HCT116 (cell line): Measurements from ENCODE around the gene STAG3. TPM values are rescaled to one million over a fixed set of nuclear protein-coding genes. Genes with fewer than 3 reads are reported as not detected.
A peak's percentile ranks its signal among the peaks of the same experiment; 100 is the strongest.

Experiments
- ATAC-seq: fragments of 200-7000 bp; cut with Tn5 transposase; 2 replicates; pipeline ENCODE4 v1.9.1; 2020; ENCODE audit warnings: mild to moderate bottlenecking, moderate library complexity
- Bru-seq: library from RNA; stranded (reverse); fragments of 400-500 nt; gene quantifications from one replicate; lab custom pipeline; 2021; lab: Mats Ljungman, UMichigan
- BruChase-seq, 2 experiments: library from RNA; stranded (reverse); fragments of 400-500 nt; gene quantifications; one replicate each; lab custom pipeline; 2021; lab: Mats Ljungman, UMichigan
- BruUV-seq: library from RNA; stranded (reverse); fragments of 400-500 nt; replicated peaks from 2 replicates; lab custom pipeline; 2021; lab: Mats Ljungman, UMichigan
- CTCF ChIA-PET: fragments of 300-600 bp; sonication (Branson Sonifier 250); formaldehyde crosslinking; loops from one replicate; lab custom pipeline; 2021; ENCODE audit warnings: antibody characterized with exemption; lab: Charles Lee
- POLR2A ChIA-PET: fragments of 300-600, 350-600 bp; sonication (Branson Sonifier 250); formaldehyde crosslinking; loops from one replicate; lab custom pipeline; 2021; ENCODE audit warnings: antibody characterized with exemption; lab: Charles Lee
- RAD21 ChIA-PET, 2 experiments: fragments of 300-600 bp; sonication (Branson Sonifier 250); formaldehyde crosslinking; loops; one replicate each; lab custom pipeline; 2023; ENCODE audit warnings: low total read pairs in 2 of 2; ENCODE audit not compliant: uncharacterized antibody in 2 of 2, unreplicated experiment in 2 of 2, low non-redundant PET in 1 of 2; lab: Charles Lee
- DNase-seq: peaks from one replicate; pipeline ENCODE4 v3.0.0-alpha.2; 2010; ENCODE audit warnings: low read depth, low spot score
- H2AFZ ChIP-seq: fragments of 200-600 bp; shearing (Covaris generic), sonication (generic); 2 replicates; pipeline ENCODE4 v1.6.1; 2017; ENCODE audit warnings: low read depth, mixed run types, mixed read lengths, antibody characterized with exemption, low read length; ENCODE audit not compliant: poor library complexity, severe bottlenecking
- H3K27ac ChIP-seq: 2 replicates; pipeline ENCODE4 v1.5.1; 2012; ENCODE audit warnings: low read depth, low read length
- H3K27me3 ChIP-seq: fragments of 200-600 bp; sonication (generic); 2 replicates; pipeline ENCODE4 v1.6.1; 2016; ENCODE audit warnings: mixed run types, low read length, mixed read lengths; ENCODE audit not compliant: insufficient read depth
- H3K36me3 ChIP-seq, 2 experiments: fragments of 200-500 bp in 1 of 2; fragments of 200-600 bp in 1 of 2; sonication (Bioruptor generic) in 1 of 2; sonication (generic) in 1 of 2; 2 replicates each; pipeline versions ENCODE4 v1.5.1 to v1.6.1; 2014 to 2016; ENCODE audit warnings: low read length in 2 of 2, inconsistent platforms in 1 of 2, mixed read lengths in 1 of 2, mixed run types in 1 of 2; ENCODE audit not compliant: insufficient read depth in 2 of 2, control insufficient read depth in 1 of 2
- H3K4me1 ChIP-seq, 2 experiments: fragments of 200-600 bp in 1 of 2; sonication (generic) in 1 of 2; 2 replicates each; pipeline versions ENCODE4 v1.5.1 to v1.6.1; 2012 to 2017; ENCODE audit warnings: low read length in 2 of 2, inconsistent platforms in 1 of 2, mild to moderate bottlenecking in 1 of 2, mixed read lengths in 1 of 2, mixed run types in 1 of 2, moderate library complexity in 1 of 2; ENCODE audit not compliant: insufficient read depth in 2 of 2, control insufficient read depth in 1 of 2
- H3K4me2 ChIP-seq: fragments of 200-600 bp; sonication (generic); 2 replicates; pipeline ENCODE4 v1.6.1; 2017; ENCODE audit warnings: mixed run types, low read length, mixed read lengths
- H3K4me3 ChIP-seq, 2 experiments: fragments of 200-600 bp in 1 of 2; sonication (generic) in 1 of 2; replicated peaks in 1 of 2; 2 replicates each; pipeline ENCODE4 v1.5.1; 2011 to 2016; ENCODE audit warnings: low read length in 2 of 2, control low read depth in 1 of 2, low read depth in 1 of 2, mild to moderate bottlenecking in 1 of 2, mixed read lengths in 1 of 2, mixed run types in 1 of 2
- H3K79me2 ChIP-seq: fragments of 200-600 bp; sonication (generic); 2 replicates; pipeline ENCODE4 v1.6.1; 2017; ENCODE audit warnings: mild to moderate bottlenecking, mixed run types, low read length, moderate library complexity, mixed read lengths; ENCODE audit not compliant: insufficient read depth
- H3K9ac ChIP-seq: fragments of 200-600 bp; sonication (generic); 2 replicates; pipeline ENCODE4 v1.6.1; 2016; ENCODE audit warnings: low read length, mixed read lengths
- H3K9me2 ChIP-seq: fragments of 200-600 bp; sonication (generic), shearing (Covaris generic); 2 replicates; pipeline ENCODE4 v1.6.1; 2017; ENCODE audit warnings: mixed run types, mild to moderate bottlenecking, moderate library complexity; ENCODE audit not compliant: insufficient read depth
- H3K9me3 ChIP-seq, 2 experiments: fragments of 200-500 bp in 1 of 2; fragments of 200-600 bp in 1 of 2; sonication (Bioruptor generic) in 1 of 2; sonication (generic) in 1 of 2; 2 replicates each; pipeline ENCODE4 v1.6.1; 2014 to 2017; ENCODE audit warnings: low read length in 2 of 2, mixed read lengths in 2 of 2, inconsistent platforms in 1 of 2, low read depth in 1 of 2, mild to moderate bottlenecking in 1 of 2, mixed run types in 1 of 2, moderate library complexity in 1 of 2; ENCODE audit not compliant: control insufficient read depth in 1 of 2, insufficient read depth in 1 of 2
- H4K20me1 ChIP-seq: fragments of 200-600 bp; sonication (generic), shearing (Covaris generic); 2 replicates; pipeline ENCODE4 v1.6.1; 2017; ENCODE audit warnings: mixed run types, mild to moderate bottlenecking, moderate library complexity; ENCODE audit not compliant: insufficient read depth
- CBX3 ChIP-seq: IDR thresholded peaks from 2 replicates; pipeline ENCODE4 v1.6.1; 2012; ENCODE audit warnings: low read depth
- EGR1 ChIP-seq: IDR thresholded peaks from 2 replicates; pipeline ENCODE4 v1.6.1; 2012; ENCODE audit warnings: low read depth
- ELF1 ChIP-seq: IDR thresholded peaks from 2 replicates; pipeline ENCODE4 v1.6.1; 2012; ENCODE audit warnings: low read depth, borderline replicate concordance
- EZH2 ChIP-seq: fragments of 200-600 bp; sonication (generic); IDR thresholded peaks from 2 replicates; pipeline ENCODE4 v1.6.1; 2017; ENCODE audit warnings: antibody characterized with exemption, mixed run types
- JUND ChIP-seq: IDR thresholded peaks from 2 replicates; pipeline ENCODE4 v1.6.1; 2012
- POLR2A ChIP-seq: IDR thresholded peaks from 2 replicates; pipeline ENCODE4 v1.7.0; 2011; ENCODE audit warnings: borderline replicate concordance; ENCODE audit not compliant: insufficient read depth, insufficient read length; ENCODE audit errors: extremely low read depth
- POLR2AphosphoS5 ChIP-seq: IDR thresholded peaks from 2 replicates; pipeline ENCODE4 v1.6.1; 2011; ENCODE audit warnings: mild to moderate bottlenecking, low read depth, low read length, moderate library complexity
- RAD21 ChIP-seq: IDR thresholded peaks from 2 replicates; pipeline ENCODE4 v1.6.1; 2012; ENCODE audit warnings: low read depth, mild to moderate bottlenecking
- SP1 ChIP-seq: IDR thresholded peaks from 2 replicates; pipeline ENCODE4 v1.6.1; 2012; ENCODE audit warnings: low read depth
- YY1 ChIP-seq: IDR thresholded peaks from 2 replicates; pipeline ENCODE4 v1.6.1; 2011; ENCODE audit warnings: low read length, low read depth, moderate library complexity, mild to moderate bottlenecking; ENCODE audit not compliant: insufficient replicate concordance; ENCODE audit errors: extremely low read depth
- ZNF274 ChIP-seq: fragments of 200-500 bp; sonication (Bioruptor generic); IDR thresholded peaks from 2 replicates; pipeline ENCODE4 v1.6.1; 2014; ENCODE audit warnings: mild to moderate bottlenecking, low read depth, low read length, inconsistent platforms
- intact Hi-C: fragments of 100-400 bp; cut with micrococcal nuclease; formaldehyde crosslinking; loops from 2 replicates; pipeline ENCODE4 v1.10.0; 2022
- long read RNA-seq: library from polyadenylated mRNA; unstranded; transcript quantifications from one replicate; pipeline ENCODE4 v2.0.0, GENCODE V29; 2021; ENCODE audit not compliant: unreplicated experiment
- polyA plus RNA-seq: library from polyadenylated mRNA; unstranded; fragments of >200 nt; gene quantifications from 2 replicates; pipeline ENCODE4 v1.2.1, GENCODE V29; 2012; ENCODE audit warnings: missing spikeins
- total RNA-seq: library from RNA; stranded (reverse); gene quantifications from one replicate; pipeline ENCODE4 v1.2.1, GENCODE V29; 2021; ENCODE audit not compliant: unreplicated experiment
- TF ChIP-seq, protein P1 (sequence below): IDR thresholded peaks from 2 replicates; pipeline ENCODE4 v1.6.1; 2012
- TF ChIP-seq, protein P2 (sequence below): IDR thresholded peaks from 2 replicates; pipeline ENCODE4 v1.6.1; 2012
- TF ChIP-seq, protein P3 (sequence below), 3 experiments: fragments of 200-600 bp in 1 of 3; sonication (generic) in 1 of 3; IDR thresholded peaks in 2 of 3; conservative IDR thresholded peaks in 1 of 3; 2 replicates each; pipeline ENCODE4 v1.5.1; 2012 to 2017; ENCODE audit warnings: low read depth in 2 of 3, low read length in 2 of 3, antibody characterized with exemption in 1 of 3, borderline replicate concordance in 1 of 3, control low read depth in 1 of 3, mild to moderate bottlenecking in 1 of 3, mixed read lengths in 1 of 3, mixed run types in 1 of 3, moderate library complexity in 1 of 3; ENCODE audit not compliant: insufficient read depth in 1 of 3

Gene STAG3, protein sequence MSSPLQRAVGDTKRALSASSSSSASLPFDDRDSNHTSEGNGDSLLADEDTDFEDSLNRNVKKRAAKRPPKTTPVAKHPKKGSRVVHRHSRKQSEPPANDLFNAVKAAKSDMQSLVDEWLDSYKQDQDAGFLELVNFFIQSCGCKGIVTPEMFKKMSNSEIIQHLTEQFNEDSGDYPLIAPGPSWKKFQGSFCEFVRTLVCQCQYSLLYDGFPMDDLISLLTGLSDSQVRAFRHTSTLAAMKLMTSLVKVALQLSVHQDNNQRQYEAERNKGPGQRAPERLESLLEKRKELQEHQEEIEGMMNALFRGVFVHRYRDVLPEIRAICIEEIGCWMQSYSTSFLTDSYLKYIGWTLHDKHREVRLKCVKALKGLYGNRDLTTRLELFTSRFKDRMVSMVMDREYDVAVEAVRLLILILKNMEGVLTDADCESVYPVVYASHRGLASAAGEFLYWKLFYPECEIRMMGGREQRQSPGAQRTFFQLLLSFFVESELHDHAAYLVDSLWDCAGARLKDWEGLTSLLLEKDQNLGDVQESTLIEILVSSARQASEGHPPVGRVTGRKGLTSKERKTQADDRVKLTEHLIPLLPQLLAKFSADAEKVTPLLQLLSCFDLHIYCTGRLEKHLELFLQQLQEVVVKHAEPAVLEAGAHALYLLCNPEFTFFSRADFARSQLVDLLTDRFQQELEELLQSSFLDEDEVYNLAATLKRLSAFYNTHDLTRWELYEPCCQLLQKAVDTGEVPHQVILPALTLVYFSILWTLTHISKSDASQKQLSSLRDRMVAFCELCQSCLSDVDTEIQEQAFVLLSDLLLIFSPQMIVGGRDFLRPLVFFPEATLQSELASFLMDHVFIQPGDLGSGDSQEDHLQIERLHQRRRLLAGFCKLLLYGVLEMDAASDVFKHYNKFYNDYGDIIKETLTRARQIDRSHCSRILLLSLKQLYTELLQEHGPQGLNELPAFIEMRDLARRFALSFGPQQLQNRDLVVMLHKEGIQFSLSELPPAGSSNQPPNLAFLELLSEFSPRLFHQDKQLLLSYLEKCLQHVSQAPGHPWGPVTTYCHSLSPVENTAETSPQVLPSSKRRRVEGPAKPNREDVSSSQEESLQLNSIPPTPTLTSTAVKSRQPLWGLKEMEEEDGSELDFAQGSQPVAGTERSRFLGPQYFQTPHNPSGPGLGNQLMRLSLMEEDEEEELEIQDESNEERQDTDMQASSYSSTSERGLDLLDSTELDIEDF
- 1.2 TPM for total RNA-seq
- 1.6 and 1.7 TPM in 2 replicates for polyA plus RNA-seq
- percentile 21 among the genes with signal in this experiment for Bru-seq, nascent RNA
- percentile 28 among the genes with signal in this experiment for BruChase-seq, experiment 1, labeled RNA remaining after a 6-hour chase
- percentile 20 among the genes with signal in this experiment for BruChase-seq, experiment 2, labeled RNA remaining after a 2-hour chase
- long read RNA-seq, result 0 reads

DNA sequence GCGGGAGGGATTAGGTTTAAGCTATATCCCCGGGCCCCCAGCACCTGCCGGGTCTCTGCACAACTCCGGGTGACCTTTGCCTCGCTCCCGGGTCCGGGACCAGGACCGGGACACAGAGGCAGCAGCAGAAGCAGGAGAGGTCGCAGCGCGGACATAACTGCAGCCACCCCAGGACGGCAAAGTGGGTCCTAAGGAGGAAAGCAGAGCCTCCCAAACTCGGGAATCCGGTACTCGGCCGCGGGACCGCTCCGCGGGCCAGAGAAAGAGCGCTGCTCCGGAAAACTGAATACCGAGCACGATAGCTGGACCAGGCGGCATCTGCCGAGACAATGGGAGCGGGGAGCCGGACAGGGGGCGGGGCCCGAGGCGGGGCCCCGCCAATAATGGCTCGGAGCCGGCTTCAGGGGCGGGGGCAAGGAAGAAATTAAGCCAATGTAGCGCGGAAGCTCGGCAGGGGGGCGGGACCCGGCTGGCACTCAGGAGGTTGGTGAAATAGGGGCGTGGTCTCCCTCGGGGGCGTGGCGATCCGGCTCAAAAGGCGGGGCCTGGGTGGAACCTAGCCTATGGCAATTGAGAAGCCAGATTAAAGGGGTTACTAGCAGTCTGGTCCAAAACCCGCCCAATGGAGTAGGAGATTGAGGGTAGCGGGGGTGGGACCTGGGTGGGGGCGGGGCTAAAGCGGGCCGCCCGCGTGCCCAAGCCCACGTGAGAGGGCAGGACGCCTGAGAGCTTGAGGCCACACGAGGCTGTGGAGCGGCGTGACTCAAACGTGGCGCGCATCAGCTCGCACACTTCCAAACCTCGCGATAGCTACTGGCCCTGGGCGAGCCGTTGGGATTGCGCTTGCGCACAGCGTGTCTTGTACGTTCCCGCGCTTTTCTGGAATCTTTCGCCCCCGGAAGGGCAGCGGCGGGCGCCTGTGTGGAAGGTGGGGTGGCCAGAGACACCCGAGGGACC lies at the start of gene STAG3, which contains the start of gene GPC2:
Gene STAG3 (plus strand): TSS at position 874 of the 957 bp plus-strand sequence. CDS start 2,639 bp downstream, outside the sequence.
Gene GPC2 (minus strand): TSS at position 337 of the 957 bp plus-strand sequence. CDS start 182 bp downstream, at position 155.
- peak; percentile 94 for ATAC-seq
- Histone ChIP-seq H3K9me2 (no peaks in the 10 kb centered on the region), H3K79me2 (no peaks in the 10 kb centered on the region), H3K9ac (peak within 1 kb of the TSS; percentile 65), H3K4me2 (peak within 1 kb of the TSS; percentile 91), H3K27ac (peak within 1 kb of the TSS; percentile 42; the same call in 1 of the 2 replicates), H3K4me3 (peak within 1 kb of the TSS; percentile 72 to 85), H3K27me3 (no peaks in the 10 kb centered on the region), H3K9me3 (no peaks in the 10 kb centered on the region), H3K36me3 (no peaks in the 10 kb centered on the region), H2AFZ (peak within 1 kb of the TSS; percentile 41), H3K4me1 (peaks cover 3 to 12% of the 10 kb centered on the region in 2 experiments; a peak in 2 of 4 replicates), H4K20me1 (no peaks in the 10 kb centered on the region)
- TF ChIP-seq SP1 (no peak; the same call in 1 of the 2 replicates), ZNF274 (no peak), POLR2AphosphoS5 (peak; percentile 86), POLR2A (peak; percentile 47), ELF1 (no peak), EZH2 (no peak), RAD21 (no peak), EGR1 (0 out of 2 replicates have a peak, but pooled peaks have one; percentile 44), JUND (no peak), CBX3 (no peak; the same call in 1 of the 2 replicates), YY1 (peak; percentile 14)
- TF ChIP-seq, protein P1, sequence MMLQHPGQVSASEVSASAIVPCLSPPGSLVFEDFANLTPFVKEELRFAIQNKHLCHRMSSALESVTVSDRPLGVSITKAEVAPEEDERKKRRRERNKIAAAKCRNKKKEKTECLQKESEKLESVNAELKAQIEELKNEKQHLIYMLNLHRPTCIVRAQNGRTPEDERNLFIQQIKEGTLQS, result no peak
- TF ChIP-seq, protein P2, sequence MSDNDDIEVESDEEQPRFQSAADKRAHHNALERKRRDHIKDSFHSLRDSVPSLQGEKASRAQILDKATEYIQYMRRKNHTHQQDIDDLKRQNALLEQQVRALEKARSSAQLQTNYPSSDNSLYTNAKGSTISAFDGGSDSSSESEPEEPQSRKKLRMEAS, result peak; percentile 96
- TF ChIP-seq, protein P3, sequence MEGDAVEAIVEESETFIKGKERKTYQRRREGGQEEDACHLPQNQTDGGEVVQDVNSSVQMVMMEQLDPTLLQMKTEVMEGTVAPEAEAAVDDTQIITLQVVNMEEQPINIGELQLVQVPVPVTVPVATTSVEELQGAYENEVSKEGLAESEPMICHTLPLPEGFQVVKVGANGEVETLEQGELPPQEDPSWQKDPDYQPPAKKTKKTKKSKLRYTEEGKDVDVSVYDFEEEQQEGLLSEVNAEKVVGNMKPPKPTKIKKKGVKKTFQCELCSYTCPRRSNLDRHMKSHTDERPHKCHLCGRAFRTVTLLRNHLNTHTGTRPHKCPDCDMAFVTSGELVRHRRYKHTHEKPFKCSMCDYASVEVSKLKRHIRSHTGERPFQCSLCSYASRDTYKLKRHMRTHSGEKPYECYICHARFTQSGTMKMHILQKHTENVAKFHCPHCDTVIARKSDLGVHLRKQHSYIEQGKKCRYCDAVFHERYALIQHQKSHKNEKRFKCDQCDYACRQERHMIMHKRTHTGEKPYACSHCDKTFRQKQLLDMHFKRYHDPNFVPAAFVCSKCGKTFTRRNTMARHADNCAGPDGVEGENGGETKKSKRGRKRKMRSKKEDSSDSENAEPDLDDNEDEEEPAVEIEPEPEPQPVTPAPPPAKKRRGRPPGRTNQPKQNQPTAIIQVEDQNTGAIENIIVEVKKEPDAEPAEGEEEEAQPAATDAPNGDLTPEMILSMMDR (IDR thresholded peaks at IDR 0.05 in 2 of 3, conservative IDR thresholded peaks at IDR 0.05 in 1 of 3; ENCODE audit: borderline replicate concordance in 1 of 3, insufficient read depth in 1 of 3, low read depth in 2 of 3, low read length in 2 of 3), result no peak
- ChIA-PET RAD21 (interaction anchor here in 1 of 2 experiments (0.6 to 0.7 kb wide), 2 partner anchors 12 to 124 kb away, joined by 3 to 5 read pairs; no protein-coding TSS in a partner anchor), POLR2A (interaction anchor here (0.6 to 1.4 kb wide), 5 partner anchors 11 to 162 kb away, joined by 3 to 7 read pairs (median 4); partner anchors contain the start of genes LAMTOR4 and ZKSCAN1), CTCF (interaction anchor here (0.7 to 1.8 kb wide), 3 partner anchors 12 to 45 kb away, joined by 3 to 11 read pairs (median 3); no protein-coding TSS in a partner anchor)
- peak; percentile 93 for DNase-seq
- intact Hi-C loops, result no loop called here
- BruUV-seq, result no TSS peak
